SK-N-DZ (cell line): ENCODE data around the gene CDK11A.
A peak's percentile ranks its signal among the peaks of the same experiment; 100 is the strongest.
"Not testable (repeated sequence)": the region's sequence is repeated elsewhere in the genome, so short reads cannot be mapped to it uniquely, and the experiment has no call there.

ENCODE experiments used
- DNase-seq: peaks from one replicate; pipeline ENCODE4 v3.0.0-alpha.2; 2015; ENCODE audit warnings: low spot score

The CDK11A gene

GRCh38 chr1:1726088-1726487 lies 1.9 kb upstream of the CDK11A start:
- DNase-seq: not testable (repeated sequence)

- DNase-seq: no peak
Observed at GRCh38 chr1:1721201-1721600, 3.0 kb downstream of the CDK11A start.

GRCh38 chr1:1715109-1715883 lies 8.9 kb downstream of the CDK11A start:
- DNase-seq: not testable (repeated sequence)

GRCh38 chr1:1707897-1708296 lies 16.3 kb downstream of the CDK11A start:
- DNase-seq: not testable (repeated sequence)

- DNase-seq: not testable (repeated sequence)
Observed at GRCh38 chr1:1707241-1707640, 16.9 kb downstream of the CDK11A start.

GRCh38 chr1:1705623-1706022 lies 18.5 kb downstream of the CDK11A start:
- DNase-seq: not testable (repeated sequence)

- not testable (repeated sequence) for DNase-seq
Observed at GRCh38 chr1:1704284-1704957, 19.7 kb downstream of the CDK11A start.

GRCh38 chr1:1703796-1704195 lies 20.4 kb downstream of the CDK11A start:
- no peak for DNase-seq

- not testable (repeated sequence) for DNase-seq
Observed at GRCh38 chr1:1702506-1702905, 21.7 kb downstream of the CDK11A start.

- not testable (repeated sequence) for DNase-seq
Observed at GRCh38 chr1:1700557-1700956, 23.6 kb downstream of the CDK11A start.

- not testable (repeated sequence) for DNase-seq
Observed at GRCh38 chr1:1700067-1700466, 24.1 kb downstream of the CDK11A start.

- not testable (repeated sequence) for DNase-seq
Observed at GRCh38 chr1:1699061-1699460, 25.1 kb downstream of the CDK11A start.

- not testable (repeated sequence) for DNase-seq
Observed at GRCh38 chr1:1697358-1698183, 26.6 kb downstream of the CDK11A start.

GRCh38 chr1:1696431-1697357 lies 27.5 kb downstream of the CDK11A start:
- DNase-seq: not testable (repeated sequence)

GRCh38 chr1:1692714-1693647 lies 31.2 kb downstream of the CDK11A start, which contains the start of gene SLC35E2B:
Gene SLC35E2B (minus strand): TSS chr1:1692795. CDS start chr1:1676699, 16,096 bp downstream.
- peak; percentile 72 for DNase-seq

- not testable (repeated sequence) for DNase-seq
Observed at GRCh38 chr1:1692324-1692713, 31.8 kb downstream of the CDK11A start.

- not testable (repeated sequence) for DNase-seq
Observed at GRCh38 chr1:1691443-1691842, 32.7 kb downstream of the CDK11A start.

- not testable (repeated sequence) for DNase-seq
Observed at GRCh38 chr1:1689526-1689925, 34.6 kb downstream of the CDK11A start.

GRCh38 chr1:1687846-1688245 lies 36.3 kb downstream of the CDK11A start:
- DNase-seq: no peak
